Measurements from ENCODE around the gene SYNGR4.

DNA sequence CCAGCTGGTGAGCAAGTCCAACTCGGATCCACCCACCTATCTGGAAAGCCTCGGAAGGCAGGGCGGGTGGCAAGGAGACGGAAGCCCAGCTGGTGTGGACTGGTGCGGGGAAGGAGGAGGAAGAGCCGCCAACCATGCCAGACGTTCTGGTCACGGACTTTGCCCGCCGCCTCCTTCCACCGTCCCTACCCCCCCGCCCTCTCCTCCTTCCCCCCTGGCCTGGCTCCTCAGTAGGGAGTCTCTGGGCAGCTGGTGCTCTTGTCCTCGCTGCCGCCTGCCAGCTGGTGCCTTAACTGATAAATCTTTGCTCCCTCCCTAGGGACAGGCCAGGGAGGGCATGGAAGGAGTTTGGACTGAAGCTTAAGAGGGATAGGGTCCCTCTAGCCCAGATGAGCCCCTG is 4.8 kb downstream of the SYNGR4 start:
- TF ChIP-seq, protein P1, sequence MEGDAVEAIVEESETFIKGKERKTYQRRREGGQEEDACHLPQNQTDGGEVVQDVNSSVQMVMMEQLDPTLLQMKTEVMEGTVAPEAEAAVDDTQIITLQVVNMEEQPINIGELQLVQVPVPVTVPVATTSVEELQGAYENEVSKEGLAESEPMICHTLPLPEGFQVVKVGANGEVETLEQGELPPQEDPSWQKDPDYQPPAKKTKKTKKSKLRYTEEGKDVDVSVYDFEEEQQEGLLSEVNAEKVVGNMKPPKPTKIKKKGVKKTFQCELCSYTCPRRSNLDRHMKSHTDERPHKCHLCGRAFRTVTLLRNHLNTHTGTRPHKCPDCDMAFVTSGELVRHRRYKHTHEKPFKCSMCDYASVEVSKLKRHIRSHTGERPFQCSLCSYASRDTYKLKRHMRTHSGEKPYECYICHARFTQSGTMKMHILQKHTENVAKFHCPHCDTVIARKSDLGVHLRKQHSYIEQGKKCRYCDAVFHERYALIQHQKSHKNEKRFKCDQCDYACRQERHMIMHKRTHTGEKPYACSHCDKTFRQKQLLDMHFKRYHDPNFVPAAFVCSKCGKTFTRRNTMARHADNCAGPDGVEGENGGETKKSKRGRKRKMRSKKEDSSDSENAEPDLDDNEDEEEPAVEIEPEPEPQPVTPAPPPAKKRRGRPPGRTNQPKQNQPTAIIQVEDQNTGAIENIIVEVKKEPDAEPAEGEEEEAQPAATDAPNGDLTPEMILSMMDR (IDR thresholded peaks at IDR 0.05): no peak
- TF ChIP-seq POLR2A (IDR thresholded peaks at IDR 0.05): no peak
- no peak for TF ChIP-seq EP300 (IDR thresholded peaks at IDR 0.05)
- TF ChIP-seq POLR2AphosphoS5 (IDR thresholded peaks at IDR 0.05): no peak
